HG03280 (cell line): Measurements from ENCODE around the gene PTPRD.

Source experiments
- ATAC-seq: cut with Tn5 transposase; IDR thresholded peaks from one replicate; pipeline ENCODE4 v1.9.1; 2021; ENCODE audit warnings: mild to moderate bottlenecking, moderate library complexity; ENCODE audit not compliant: unreplicated experiment

PTPRD gene

GRCh38 chr9:8812888-8813287 lies 1799.9 kb downstream of the PTPRD start:
- ATAC-seq: no peak

GRCh38 chr9:8809741-8810140 lies 1803.1 kb downstream of the PTPRD start:
- no peak for ATAC-seq

GRCh38 chr9:8806150-8806549 lies 1806.7 kb downstream of the PTPRD start:
- no peak for ATAC-seq

- ATAC-seq: no peak
Observed at GRCh38 chr9:8804613-8805012, 1808.2 kb downstream of the PTPRD start.

GRCh38 chr9:8802242-8802641 lies 1810.6 kb downstream of the PTPRD start:
- ATAC-seq: no peak

- ATAC-seq: no peak
Observed at GRCh38 chr9:8800196-8800595, 1812.6 kb downstream of the PTPRD start.

- ATAC-seq: no peak
Observed at GRCh38 chr9:8799615-8800014, 1813.2 kb downstream of the PTPRD start.

- ATAC-seq: no peak
Observed at GRCh38 chr9:8799206-8799605, 1813.6 kb downstream of the PTPRD start.

- no peak for ATAC-seq
Observed at GRCh38 chr9:8784838-8785237, 1828.0 kb downstream of the PTPRD start.

GRCh38 chr9:8783941-8784340 lies 1828.9 kb downstream of the PTPRD start:
- no peak for ATAC-seq

GRCh38 chr9:8782237-8782636 lies 1830.6 kb downstream of the PTPRD start:
- ATAC-seq: no peak

GRCh38 chr9:8781458-8781857 lies 1831.3 kb downstream of the PTPRD start:
- ATAC-seq: no peak

GRCh38 chr9:8780386-8780785 lies 1832.4 kb downstream of the PTPRD start:
- ATAC-seq: no peak

- no peak for ATAC-seq
Observed at GRCh38 chr9:8779478-8779877, 1833.3 kb downstream of the PTPRD start.

GRCh38 chr9:8778356-8778755 lies 1834.4 kb downstream of the PTPRD start:
- no peak for ATAC-seq

GRCh38 chr9:8772302-8772701 lies 1840.5 kb downstream of the PTPRD start:
- ATAC-seq: no peak

GRCh38 chr9:8769153-8769552 lies 1843.6 kb downstream of the PTPRD start:
- ATAC-seq: no peak

- ATAC-seq: no peak
Observed at GRCh38 chr9:8766096-8766495, 1846.7 kb downstream of the PTPRD start.

GRCh38 chr9:8764051-8764450 lies 1848.8 kb downstream of the PTPRD start:
- ATAC-seq: no peak

GRCh38 chr9:8762479-8763085 lies 1850.2 kb downstream of the PTPRD start:
- ATAC-seq: no peak

GRCh38 chr9:8760000-8760767 lies 1852.6 kb downstream of the PTPRD start:
- ATAC-seq: no peak

GRCh38 chr9:8757881-8758280 lies 1854.9 kb downstream of the PTPRD start:
- ATAC-seq: no peak

GRCh38 chr9:8754751-8755150 lies 1858.1 kb downstream of the PTPRD start:
- ATAC-seq: no peak
